ENCODE measurements around the gene DNLZ. TPM values are rescaled to one million over a fixed set of nuclear protein-coding genes. Genes with fewer than 3 reads are reported as not detected.

The DNLZ gene
- total and polyA plus RNA-seq, 9 of the 15 experiments (the other 6 are each of a cell fraction or from before 2014, with no cell fraction given), result 0.17 to 44.6 (median 3.4) TPM

GRCh38 chr9:136363106-136363948 is at the start of gene DNLZ (continued):
- TF ChIP-seq MITF (IDR thresholded peaks at IDR 0.05) (peak; percentile 73), ZBTB33 (CRISPR knock-in tag; IDR thresholded peaks at IDR 0.05) (peak; percentile 91), ZNF589 (CRISPR knock-in tag; IDR thresholded peaks at IDR 0.05; ENCODE audit: low read depth) (no peak), YY1 (IDR thresholded peaks at IDR 0.05; ENCODE audit: borderline replicate concordance in 1 of 3, control insufficient read depth in 1 of 3, extremely low read depth in 1 of 3, insufficient read depth in 3 of 3, insufficient read length in 1 of 3, insufficient replicate concordance in 2 of 3, low read depth in 1 of 3, low read length in 2 of 3) (peak; percentile 97 to 100 (median 98)), ZHX1 (conservative IDR thresholded peaks at IDR 0.05; ENCODE audit: low read length) (peak; percentile 64; the same call in 1 of the 2 replicates), ZNF316 (IDR thresholded peaks at IDR 0.05) (peak; percentile 34; the same call in 1 of the 2 replicates), SPI1 (IDR thresholded peaks at IDR 0.05; ENCODE audit: borderline replicate concordance, low read depth, low read length) (0 out of 2 replicates have a peak, but pooled peaks have one; percentile 33), MTA1 (IDR thresholded peaks at IDR 0.05; ENCODE audit: borderline replicate concordance) (no peak), ZNF609 (CRISPR knock-in tag; IDR thresholded peaks at IDR 0.05; ENCODE audit: borderline replicate concordance) (peak; percentile 85; the same call in 1 of the 2 replicates), ATF4 (CRISPR knock-in tag; IDR thresholded peaks at IDR 0.05) (0 out of 2 replicates have a peak, but pooled peaks have one; percentile 19)

Data from K562 (cell line).